Hematopoietic multipotent progenitor cell (in vitro differentiated cells): ENCODE measurements around the gene RPS4Y1. TPM values are rescaled to one million over a fixed set of nuclear protein-coding genes. Genes with fewer than 3 reads are reported as not detected.
A peak's percentile ranks its signal among the peaks of the same experiment; 100 is the strongest.
"Not testable (repeated sequence)": the region's sequence is repeated elsewhere in the genome, so short reads cannot be mapped to it uniquely, and the experiment has no call there.

Source experiments
- DNase-seq, 3 donors: peaks; one replicate each; pipeline ENCODE4 v3.0.0-alpha.2; 2011 to 2015; ENCODE audit warnings: low read depth in 2 of 3, low spot score in 2 of 3
- total RNA-seq: library from RNA; depleted of rRNA; stranded (reverse); fragments of >200 nt; gene quantifications from one replicate; pipeline ENCODE4 v1.2.3, GENCODE V29; 2012

The RPS4Y1 gene
- total RNA-seq: 407 TPM

DNA sequence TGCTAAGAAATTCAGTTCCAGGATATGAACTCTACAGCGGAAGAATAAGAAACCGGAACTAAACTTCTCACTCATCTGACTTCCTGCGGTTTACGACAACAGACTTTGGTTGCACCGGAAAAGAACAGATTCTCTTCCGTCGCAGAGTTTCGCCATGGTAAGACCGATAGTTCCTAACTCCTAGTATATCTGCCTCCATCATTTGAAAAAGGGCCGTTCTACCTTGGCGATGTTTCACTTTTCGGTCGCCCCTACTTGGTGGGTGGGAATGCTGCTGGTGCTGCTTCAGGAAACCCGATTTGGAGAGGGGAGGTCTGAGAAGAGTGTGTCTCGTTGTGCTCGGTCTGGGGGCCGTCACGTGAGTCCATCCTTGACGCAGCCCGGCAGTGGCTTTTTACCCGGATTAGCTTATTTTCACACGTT lies at the start of gene RPS4Y1:
Gene RPS4Y1, plus strand, starts transcription at position 132 of the 423 bp plus-strand sequence. Its CDS starts 23 bp downstream, at position 155.
- peak in 2 of 3 donors; percentile 58 to 78 for DNase-seq

DNA sequence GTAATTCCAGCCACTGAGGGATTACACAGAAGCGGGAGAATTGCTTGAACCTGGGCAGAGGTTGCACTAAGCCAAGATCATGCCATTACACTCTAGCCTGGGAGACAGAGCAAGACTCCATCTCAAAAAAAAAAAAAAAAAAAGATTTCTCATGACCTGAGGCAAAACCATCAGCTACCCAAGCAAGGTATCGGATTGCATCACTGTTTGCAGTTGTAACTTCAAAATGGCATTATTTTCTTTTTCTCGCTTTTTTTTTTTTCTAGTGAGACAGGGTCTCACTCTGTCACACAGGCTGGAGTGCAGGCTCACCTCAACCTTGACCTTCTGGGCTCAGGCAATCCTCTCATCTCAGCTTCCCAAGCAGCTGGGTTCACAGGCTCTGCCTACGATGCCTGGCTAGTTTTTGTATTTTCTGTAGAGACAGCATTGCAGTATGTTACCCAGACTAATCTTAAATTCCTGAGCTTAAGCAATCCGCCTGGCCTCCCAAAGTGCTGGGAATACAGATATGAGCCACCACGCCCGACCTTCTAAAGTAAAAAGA lies 44.4 kb upstream of the RPS4Y1 start:
- no peak for DNase-seq

GRCh38 chrY:2797991-2798390 lies 43.4 kb upstream of the RPS4Y1 start:
- DNase-seq: no peak

DNA sequence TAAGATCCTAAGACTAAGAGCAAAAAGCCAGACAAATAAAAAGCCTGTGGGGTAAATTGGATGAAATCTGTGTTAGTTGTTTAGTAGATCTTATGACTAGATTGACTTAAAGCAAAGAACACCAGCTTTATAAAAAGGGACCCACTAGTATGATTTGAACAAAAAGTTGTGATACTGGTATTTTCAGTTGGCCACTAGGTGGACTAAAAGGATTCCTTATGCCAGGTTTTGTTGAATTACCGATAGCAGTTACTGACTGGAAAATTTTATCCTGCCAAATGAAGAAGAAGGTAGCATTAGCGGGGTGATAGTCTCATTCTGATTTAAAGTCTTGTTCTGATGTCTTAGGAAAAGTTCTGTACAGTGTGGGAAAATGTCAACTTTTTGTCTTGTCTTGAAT lies 41.2 kb upstream of the RPS4Y1 start:
- peak in 1 of 3 donors; percentile 20 for DNase-seq

DNA sequence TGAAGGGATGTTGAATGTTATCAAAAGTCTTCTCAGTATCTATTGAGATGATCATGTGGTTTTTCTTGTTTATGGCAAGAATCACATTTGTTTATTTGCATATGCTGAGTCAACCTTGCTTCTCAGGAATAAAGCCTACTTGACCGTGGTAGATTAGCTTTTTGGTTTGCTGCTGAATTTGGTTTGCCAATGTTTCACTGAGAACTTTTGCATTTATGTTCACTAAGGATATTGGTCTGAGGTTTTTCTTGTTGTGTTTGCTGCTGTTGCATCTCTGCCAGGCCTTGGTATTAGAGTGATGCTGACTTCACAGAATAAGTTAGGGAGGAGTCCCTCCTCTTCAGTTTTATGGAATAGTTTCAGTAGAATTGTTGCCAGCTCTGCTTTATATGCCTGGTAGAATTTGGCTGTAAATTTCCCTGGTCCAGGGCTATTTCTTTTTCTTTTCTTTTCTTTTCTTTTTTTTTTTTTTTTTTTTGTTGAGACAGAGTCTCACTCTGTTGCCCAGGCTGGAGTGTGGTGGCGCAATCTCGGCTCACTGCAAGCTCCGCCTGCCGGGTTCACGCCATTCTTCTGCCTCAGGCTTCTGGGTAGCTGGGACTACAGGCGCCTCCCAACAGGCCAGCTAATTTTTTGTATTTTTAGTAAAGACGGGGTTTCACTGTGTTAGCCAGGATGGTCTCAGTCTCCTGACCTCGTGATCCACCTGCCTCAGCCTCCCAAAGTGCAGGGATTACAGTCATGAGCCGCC lies 24.1 kb upstream of the RPS4Y1 start:
- DNase-seq: not testable (repeated sequence)

DNA sequence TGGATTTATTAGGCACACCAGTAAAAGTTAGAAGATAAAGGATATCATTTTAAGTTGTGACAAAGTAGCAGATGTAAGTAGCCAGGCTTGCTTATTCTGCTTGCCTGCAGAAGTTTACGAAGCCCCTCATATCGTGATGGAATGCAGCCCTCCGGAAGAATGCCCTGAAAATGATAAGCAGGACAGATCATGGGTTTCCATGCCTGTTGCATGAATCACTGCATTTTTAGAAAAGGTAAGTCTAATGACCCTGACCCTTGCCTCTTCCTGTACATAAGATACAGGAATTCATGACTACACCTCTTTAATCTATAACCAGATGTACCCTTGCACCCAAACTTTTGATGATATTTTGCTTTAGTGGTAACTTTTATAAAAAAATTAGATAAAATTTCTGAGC lies 16.9 kb upstream of the RPS4Y1 start:
- DNase-seq: no peak

- DNase-seq: no peak
Measured at GRCh38 chrY:2828497-2828896, 12.9 kb upstream of the RPS4Y1 start.

DNA sequence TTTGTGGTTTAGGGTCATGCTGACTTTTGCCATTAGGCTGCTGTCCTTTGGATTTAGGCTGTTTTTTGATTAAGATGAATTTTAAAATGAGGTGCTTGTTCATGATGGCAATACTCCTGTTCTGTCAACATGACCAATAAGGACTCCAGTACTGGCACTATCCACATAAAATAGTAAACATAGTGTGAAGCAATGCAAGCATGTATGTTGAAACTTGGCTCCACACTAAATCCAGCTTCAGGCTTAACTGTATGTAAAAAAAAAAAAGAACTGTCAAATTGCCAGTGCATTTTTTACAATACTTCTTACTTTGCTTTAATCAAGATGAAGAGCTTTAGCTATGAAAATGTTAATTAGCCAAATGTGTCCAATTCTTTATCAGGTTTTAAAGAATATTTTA lies 6.2 kb upstream of the RPS4Y1 start:
- no peak for DNase-seq

DNA sequence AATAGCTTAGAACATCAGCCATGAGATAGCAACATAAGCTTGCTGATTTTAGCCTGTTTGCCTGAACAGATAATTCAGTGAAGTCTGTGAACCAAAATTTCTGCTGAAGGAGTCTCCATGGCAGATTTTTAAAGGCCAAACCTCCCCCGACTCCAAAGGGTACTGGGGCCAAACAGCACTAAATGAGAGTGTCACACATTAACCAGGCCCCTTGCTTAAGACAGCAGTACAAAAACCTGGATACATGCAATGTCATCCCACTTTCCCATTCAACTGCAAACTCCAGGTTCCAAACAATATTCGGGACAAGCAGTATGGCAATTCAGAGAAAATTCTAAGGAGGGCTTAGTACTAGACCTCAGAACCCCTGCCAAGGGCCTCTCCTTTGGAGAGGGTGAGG lies 4.3 kb upstream of the RPS4Y1 start:
- no peak for DNase-seq

DNA sequence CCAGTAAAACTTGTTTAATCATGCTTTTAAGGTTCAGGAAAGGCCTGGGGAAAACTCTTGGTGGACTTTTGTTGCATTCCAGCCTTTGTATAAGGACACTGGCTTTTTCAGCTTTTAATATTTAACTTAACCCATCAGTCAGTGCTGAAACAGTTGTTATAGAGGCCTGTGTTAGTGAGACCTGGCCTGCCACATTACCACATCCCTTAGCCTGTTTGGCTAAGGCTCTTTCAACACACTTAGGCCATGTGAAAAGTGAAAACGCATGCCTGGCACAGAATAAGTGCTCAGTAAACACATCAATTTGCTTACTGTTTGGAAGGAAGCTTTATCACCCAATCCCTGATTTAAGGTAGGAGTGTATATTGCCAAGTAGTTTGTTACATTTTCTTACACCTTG lies 3.5 kb upstream of the RPS4Y1 start:
- no peak for DNase-seq

GRCh38 chrY:2846791-2847190 lies 5.4 kb downstream of the RPS4Y1 start:
- DNase-seq: no peak

DNA sequence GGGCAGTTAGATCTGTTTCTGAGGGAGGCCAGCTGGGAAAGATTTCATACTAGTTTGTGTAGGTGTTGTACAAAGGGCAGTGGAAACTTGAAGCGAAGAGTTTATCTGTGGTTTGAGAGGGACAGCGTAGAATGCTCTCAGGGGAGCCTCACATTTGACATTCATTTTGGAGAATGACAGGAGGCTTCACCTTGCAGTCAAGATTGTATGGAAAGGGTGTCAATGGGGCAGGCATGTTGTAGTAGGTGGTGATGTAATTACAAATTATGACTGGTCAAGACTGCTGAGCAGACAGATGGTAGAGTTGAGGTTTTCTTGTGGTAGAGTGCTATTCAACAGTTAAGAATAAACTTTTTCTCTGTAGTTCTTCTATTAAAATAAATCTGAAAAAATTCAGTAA lies 7.0 kb downstream of the RPS4Y1 start:
- no peak for DNase-seq

DNA sequence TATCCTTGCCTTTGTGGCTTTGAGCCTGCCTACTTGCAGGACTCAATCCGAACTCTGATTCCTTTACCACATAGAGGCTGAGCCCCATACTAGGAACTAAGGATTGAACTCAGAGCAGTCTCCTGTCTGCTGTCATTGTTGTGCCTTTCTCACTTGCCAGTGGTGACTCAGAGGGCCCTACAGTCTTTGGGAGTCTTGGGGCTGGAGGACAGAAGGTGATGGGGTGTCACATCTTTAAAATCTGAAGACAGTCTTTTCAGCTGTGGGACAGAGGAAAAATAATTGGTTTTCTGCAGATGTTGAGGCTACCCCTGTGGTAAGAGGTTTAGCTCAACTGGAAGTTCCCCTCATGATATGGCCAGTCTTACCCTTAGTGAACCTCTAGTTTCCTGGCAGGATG lies 8.0 kb downstream of the RPS4Y1 start:
- no peak for DNase-seq

DNA sequence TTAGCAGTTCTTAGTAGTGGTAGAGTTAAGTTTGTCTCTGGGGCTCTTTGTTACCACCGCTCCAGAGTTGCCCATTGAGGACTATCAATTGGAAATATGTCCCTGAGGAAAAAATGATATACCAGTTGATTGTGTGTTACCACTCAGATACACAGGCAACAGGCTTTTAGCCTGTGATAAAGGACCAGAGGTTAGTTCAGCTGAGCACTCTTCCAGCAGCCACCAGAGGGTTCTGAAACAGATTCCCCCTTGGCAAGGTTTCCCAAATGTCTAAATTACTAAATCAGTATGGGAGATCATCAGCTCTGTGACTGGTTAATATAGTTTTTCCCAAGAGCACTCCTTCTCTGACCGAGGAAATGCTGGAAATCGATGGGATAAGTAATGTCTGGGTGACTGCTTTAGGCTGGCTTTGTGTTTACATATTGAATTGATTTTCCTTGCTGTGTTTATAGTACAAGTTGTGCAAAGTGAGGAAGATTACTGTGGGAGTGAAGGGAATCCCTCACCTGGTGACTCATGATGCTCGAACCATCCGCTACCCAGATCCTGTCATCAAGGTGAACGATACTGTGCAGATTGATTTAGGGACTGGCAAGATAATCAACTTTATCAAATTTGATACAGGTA lies 12.9 kb downstream of the RPS4Y1 start:
- DNase-seq: no peak

GRCh38 chrY:2857068-2857467 lies 15.7 kb downstream of the RPS4Y1 start:
- DNase-seq: no peak

GRCh38 chrY:2857686-2858085 lies 16.3 kb downstream of the RPS4Y1 start:
- DNase-seq: peak in 1 of 3 donors; percentile 1

DNA sequence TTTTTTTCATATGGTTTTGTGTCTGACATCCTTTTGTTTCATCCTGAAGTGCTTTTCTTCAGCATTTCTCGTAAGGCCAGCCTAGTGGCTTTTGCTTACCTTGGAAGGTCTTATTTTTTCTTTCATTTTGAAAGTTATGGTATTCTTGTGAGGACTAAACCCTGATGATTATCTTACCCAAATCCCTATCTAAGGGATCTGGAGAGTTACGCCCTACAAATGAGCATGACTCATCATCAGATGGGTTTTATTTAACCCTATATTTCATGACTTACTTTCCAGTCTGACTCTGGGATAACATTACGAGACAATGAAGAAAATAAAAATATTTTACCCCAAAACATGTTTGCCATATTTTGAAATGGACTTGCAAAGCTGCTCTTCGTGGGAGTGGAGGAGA lies 18.4 kb downstream of the RPS4Y1 start:
- DNase-seq: no peak

GRCh38 chrY:2860511-2860910 lies 19.1 kb downstream of the RPS4Y1 start:
- DNase-seq: no peak

DNA sequence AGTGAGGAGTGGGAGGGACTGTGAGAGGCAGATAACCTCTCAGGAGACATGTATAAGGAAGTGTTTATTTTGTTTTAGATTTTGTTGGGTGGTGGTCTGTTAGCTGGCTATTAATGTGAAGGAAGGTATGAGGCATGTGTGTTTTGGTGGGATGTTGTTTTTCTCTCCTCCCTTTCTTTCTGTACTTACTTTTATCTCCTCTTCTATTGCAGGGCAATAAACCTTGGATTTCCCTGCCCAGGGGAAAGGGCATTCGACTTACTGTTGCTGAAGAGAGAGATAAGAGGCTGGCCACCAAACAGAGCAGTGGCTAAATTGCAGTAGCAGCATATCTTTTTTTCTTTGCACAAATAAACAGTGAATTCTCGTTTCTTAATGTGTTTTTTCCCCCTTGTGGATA lies 25.2 kb downstream of the RPS4Y1 start:
- no peak for DNase-seq

GRCh38 chrY:2867469-2867868 lies 26.1 kb downstream of the RPS4Y1 start:
- DNase-seq: no peak

DNA sequence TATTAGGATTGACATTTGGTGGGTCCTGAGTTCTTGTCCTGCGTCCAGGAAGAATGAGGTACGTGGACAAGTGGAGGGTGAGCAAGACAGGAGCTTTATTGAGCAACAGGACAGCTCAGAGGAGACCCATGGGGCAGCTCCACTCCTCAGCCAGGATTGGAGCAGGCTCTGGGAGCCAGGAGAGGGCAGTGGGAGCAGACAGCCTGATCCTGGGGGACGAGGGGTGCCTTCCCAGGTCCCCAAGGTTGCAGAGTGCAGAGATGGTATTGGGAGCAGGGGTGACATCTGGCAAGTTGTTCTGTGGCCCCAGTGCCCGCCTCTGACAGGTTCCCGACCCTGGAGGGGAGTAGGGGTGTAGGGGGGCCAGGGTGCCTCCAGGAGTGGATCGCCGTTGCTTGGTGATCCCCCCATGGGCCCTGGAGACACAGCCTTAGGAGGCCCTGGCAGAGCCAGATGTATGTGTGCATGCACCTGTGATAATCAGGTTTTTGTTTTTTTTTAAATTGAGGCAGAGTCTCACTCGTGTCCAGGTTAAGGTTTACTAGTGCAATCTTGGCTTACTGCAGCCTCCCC lies 26.7 kb downstream of the RPS4Y1 start:
- DNase-seq: no peak

GRCh38 chrY:2872234-2872633 lies 30.8 kb downstream of the RPS4Y1 start:
- DNase-seq: not testable (repeated sequence)
